ENCODE measurements around the gene PRUNE2.

DNA sequence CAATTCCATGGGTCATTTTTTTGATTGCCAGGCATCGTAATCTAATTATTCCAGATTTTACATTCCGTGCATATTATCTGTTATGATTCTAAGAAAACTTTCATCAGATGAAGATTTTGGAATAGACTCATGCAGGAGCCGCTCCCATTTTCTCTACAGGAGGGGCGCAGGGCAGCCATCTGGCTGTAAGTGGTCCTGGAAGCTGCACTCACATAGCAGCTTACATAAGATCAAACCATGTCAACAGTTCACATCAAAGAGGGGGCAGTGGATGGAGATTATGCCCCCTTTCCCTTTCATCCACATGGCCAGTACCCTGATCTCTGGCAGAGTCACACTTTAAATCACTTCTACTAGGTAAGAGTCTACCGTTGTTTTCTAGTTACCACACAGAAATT, 214.9 kb downstream of the PRUNE2 start:
- no peak for TF ChIP-seq ZNF274 (IDR thresholded peaks at IDR 0.05; ENCODE audit: low read depth, low read length)
- no peak for TF ChIP-seq SUZ12 (IDR thresholded peaks at IDR 0.05; ENCODE audit: extremely low read depth, insufficient read depth, insufficient read length)
- no peak for TF ChIP-seq YY1 (IDR thresholded peaks at IDR 0.05; ENCODE audit: insufficient read depth, insufficient read length)

All from NT2/D1 (cell line).